DND-41 (cell line): ENCODE results near the gene CSRNP2.

Experiments
- ATAC-seq: fragments of 200-7000 bp; cut with Tn5 transposase; 3 replicates; pipeline ENCODE4 v1.9.1; 2021; ENCODE audit warnings: low read depth; ENCODE audit not compliant: insufficient read depth
- DNase-seq: peaks from one replicate; pipeline ENCODE4 v3.0.0-alpha.2; 2020
- H2AFZ ChIP-seq: 2 replicates; pipeline ENCODE4 v1.6.0; 2012; ENCODE audit warnings: low read depth, low read length
- H3K27ac ChIP-seq: 2 replicates; pipeline ENCODE4 v1.5.1; 2012; ENCODE audit warnings: low read length, inconsistent platforms
- H3K27me3 ChIP-seq: fragments of 200-600 bp; sonication (generic); 2 replicates; pipeline ENCODE4 v1.6.0; 2012; ENCODE audit warnings: low read length, mild to moderate bottlenecking, inconsistent platforms; ENCODE audit not compliant: insufficient read depth, poor library complexity
- H3K36me3 ChIP-seq: 2 replicates; pipeline ENCODE4 v1.5.1; 2012; ENCODE audit warnings: low read length, inconsistent platforms; ENCODE audit not compliant: insufficient read depth
- H3K4me1 ChIP-seq: 2 replicates; pipeline ENCODE4 v1.5.1; 2012; ENCODE audit warnings: mild to moderate bottlenecking, low read length; ENCODE audit not compliant: insufficient read depth
- H3K4me2 ChIP-seq: 2 replicates; pipeline ENCODE4 v1.6.0; 2012; ENCODE audit warnings: mild to moderate bottlenecking, moderate library complexity, low read length, inconsistent platforms; ENCODE audit not compliant: insufficient read depth
- H3K4me3 ChIP-seq, 2 experiments: fragments of 200-600 bp in 1 of 2; shearing (Covaris generic) in 1 of 2; 2 replicates each; pipeline ENCODE4 v1.5.1; 2012 to 2016; ENCODE audit warnings: inconsistent platforms in 2 of 2, low read length in 2 of 2, mild to moderate bottlenecking in 2 of 2, low read depth in 1 of 2, moderate library complexity in 1 of 2
- H3K79me2 ChIP-seq: 2 replicates; pipeline ENCODE4 v1.6.0; 2012; ENCODE audit warnings: low read length, inconsistent platforms; ENCODE audit not compliant: insufficient read depth
- H3K9ac ChIP-seq: 2 replicates; pipeline ENCODE4 v1.6.0; 2012; ENCODE audit warnings: low read depth, mild to moderate bottlenecking, inconsistent platforms, low read length, moderate library complexity
- H3K9me3 ChIP-seq: 2 replicates; pipeline ENCODE4 v1.5.1; 2012; ENCODE audit warnings: low read length, moderate library complexity, mild to moderate bottlenecking, inconsistent platforms; ENCODE audit not compliant: insufficient read depth, severe bottlenecking
- H4K20me1 ChIP-seq: 2 replicates; pipeline ENCODE4 v1.6.0; 2012; ENCODE audit warnings: low read length; ENCODE audit not compliant: insufficient read depth
- EZH2 ChIP-seq: IDR thresholded peaks from 3 replicates; pipeline ENCODE4 v1.6.1; 2012; ENCODE audit warnings: borderline replicate concordance, low read depth, mild to moderate bottlenecking, moderate library complexity, low read length, inconsistent platforms; ENCODE audit not compliant: severe bottlenecking
- TF ChIP-seq, protein P1 (sequence below): IDR thresholded peaks from 2 replicates; pipeline ENCODE4 v1.5.1; 2012; ENCODE audit warnings: borderline replicate concordance, low read length, moderate library complexity, mild to moderate bottlenecking; ENCODE audit not compliant: poor library complexity, severe bottlenecking; ENCODE audit errors: extremely low read depth

Gene CSRNP2, protein sequence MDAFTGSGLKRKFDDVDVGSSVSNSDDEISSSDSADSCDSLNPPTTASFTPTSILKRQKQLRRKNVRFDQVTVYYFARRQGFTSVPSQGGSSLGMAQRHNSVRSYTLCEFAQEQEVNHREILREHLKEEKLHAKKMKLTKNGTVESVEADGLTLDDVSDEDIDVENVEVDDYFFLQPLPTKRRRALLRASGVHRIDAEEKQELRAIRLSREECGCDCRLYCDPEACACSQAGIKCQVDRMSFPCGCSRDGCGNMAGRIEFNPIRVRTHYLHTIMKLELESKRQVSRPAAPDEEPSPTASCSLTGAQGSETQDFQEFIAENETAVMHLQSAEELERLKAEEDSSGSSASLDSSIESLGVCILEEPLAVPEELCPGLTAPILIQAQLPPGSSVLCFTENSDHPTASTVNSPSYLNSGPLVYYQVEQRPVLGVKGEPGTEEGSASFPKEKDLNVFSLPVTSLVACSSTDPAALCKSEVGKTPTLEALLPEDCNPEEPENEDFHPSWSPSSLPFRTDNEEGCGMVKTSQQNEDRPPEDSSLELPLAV

DNA sequence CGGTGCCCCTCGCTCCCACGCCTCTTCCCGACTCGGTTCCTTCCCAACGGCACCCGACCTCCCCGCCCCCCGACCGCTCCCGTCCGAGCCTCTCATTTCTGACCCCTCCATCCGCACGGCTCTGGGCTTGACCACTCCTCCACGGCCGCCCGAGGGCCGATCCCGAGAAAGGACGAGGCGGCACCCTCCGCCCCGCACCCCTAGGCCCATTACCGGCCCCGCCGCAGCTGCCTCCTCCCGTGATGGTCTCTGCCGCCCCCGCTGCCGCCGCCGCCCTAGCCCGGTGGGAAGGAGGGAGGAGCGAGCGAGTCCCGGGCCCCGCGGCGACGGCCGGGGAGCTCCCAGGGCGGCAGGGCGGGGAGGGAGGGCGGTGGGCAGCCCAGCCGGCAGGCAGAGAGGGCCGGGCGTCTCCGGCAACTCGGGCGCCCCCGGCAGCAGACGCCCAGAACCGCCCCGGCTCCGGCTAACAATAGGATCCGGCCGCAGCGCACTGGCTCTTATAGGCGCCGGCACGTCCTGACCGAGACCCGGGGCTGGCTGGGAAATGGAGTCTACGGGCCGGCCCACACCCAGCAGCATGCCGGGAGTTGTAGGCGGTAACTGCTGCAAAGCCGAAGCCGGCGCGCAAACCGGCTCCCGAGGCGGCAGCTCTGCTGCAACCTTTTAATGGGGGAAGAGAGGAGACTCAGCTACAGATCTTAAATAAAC, at the start of gene CSRNP2:
CSRNP2 (minus strand) TSS at position 471 of the 708 bp plus-strand sequence. CDS start 7,035 bp downstream, outside the sequence.
- Histone ChIP-seq H3K27me3 (no peaks in the 10 kb centered on the region), H2AFZ (peak within 1 kb of the TSS; percentile 99), H3K9me3 (no peaks in the 10 kb centered on the region), H3K79me2 (peaks cover 32% of the 10 kb centered on the region), H3K4me1 (peaks cover 24% of the 10 kb centered on the region), H4K20me1 (peaks cover 8% of the 10 kb centered on the region; the same call in 1 of the 2 replicates), H3K4me2 (peak within 1 kb of the TSS; percentile 88), H3K9ac (peak within 1 kb of the TSS; percentile 91), H3K4me3 (peak within 1 kb of the TSS; percentile 80 to 90), H3K36me3 (no peaks in the 10 kb centered on the region; the same call in 1 of the 2 replicates), H3K27ac (peak within 1 kb of the TSS; percentile 85)
- no peak for TF ChIP-seq EZH2
- TF ChIP-seq, protein P1, sequence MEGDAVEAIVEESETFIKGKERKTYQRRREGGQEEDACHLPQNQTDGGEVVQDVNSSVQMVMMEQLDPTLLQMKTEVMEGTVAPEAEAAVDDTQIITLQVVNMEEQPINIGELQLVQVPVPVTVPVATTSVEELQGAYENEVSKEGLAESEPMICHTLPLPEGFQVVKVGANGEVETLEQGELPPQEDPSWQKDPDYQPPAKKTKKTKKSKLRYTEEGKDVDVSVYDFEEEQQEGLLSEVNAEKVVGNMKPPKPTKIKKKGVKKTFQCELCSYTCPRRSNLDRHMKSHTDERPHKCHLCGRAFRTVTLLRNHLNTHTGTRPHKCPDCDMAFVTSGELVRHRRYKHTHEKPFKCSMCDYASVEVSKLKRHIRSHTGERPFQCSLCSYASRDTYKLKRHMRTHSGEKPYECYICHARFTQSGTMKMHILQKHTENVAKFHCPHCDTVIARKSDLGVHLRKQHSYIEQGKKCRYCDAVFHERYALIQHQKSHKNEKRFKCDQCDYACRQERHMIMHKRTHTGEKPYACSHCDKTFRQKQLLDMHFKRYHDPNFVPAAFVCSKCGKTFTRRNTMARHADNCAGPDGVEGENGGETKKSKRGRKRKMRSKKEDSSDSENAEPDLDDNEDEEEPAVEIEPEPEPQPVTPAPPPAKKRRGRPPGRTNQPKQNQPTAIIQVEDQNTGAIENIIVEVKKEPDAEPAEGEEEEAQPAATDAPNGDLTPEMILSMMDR: peak; percentile 26
- peak; percentile 99 for ATAC-seq
- DNase-seq: peak; percentile 97

DNA sequence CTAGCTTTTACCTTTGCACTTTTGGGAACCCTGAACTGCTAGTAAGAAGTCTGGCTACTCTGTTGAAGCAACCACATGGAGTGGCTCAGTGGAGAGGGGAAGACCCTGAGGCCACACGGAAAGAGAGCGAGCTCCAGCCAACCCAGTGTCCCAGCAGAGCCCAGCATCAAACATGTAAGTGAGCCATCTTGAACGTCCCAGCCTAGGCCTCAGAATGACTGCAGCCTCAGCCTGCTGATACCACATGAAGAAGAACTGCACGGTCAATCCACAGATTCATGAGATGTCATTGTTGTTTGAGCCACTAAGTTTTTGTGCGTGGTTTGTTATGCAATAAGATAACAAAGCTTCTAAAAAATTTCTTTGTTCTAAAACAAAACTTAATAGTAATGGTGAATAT, 49.3 kb upstream of the CSRNP2 start:
- no peaks in the 10 kb centered on the region for H4K20me1 ChIP-seq
- H3K4me2 ChIP-seq: no peak overlapping the region
- H2AFZ ChIP-seq: no peak overlapping the region
- H3K9ac ChIP-seq: no peak overlapping the region
- H3K27ac ChIP-seq: no peak overlapping the region
- ATAC-seq: no peak
- no peak for DNase-seq
- peaks cover 8% of the 10 kb centered on the region for H3K36me3 ChIP-seq
- no peaks in the 10 kb centered on the region for H3K9me3 ChIP-seq
- no peak overlapping the region for H3K4me3 ChIP-seq
- H3K4me1 ChIP-seq: no peaks in the 10 kb centered on the region
- no peaks in the 10 kb centered on the region for H3K27me3 ChIP-seq
- no peak for TF ChIP-seq EZH2
- TF ChIP-seq, protein P1: no peak
- peaks cover 8% of the 10 kb centered on the region for H3K79me2 ChIP-seq

DNA sequence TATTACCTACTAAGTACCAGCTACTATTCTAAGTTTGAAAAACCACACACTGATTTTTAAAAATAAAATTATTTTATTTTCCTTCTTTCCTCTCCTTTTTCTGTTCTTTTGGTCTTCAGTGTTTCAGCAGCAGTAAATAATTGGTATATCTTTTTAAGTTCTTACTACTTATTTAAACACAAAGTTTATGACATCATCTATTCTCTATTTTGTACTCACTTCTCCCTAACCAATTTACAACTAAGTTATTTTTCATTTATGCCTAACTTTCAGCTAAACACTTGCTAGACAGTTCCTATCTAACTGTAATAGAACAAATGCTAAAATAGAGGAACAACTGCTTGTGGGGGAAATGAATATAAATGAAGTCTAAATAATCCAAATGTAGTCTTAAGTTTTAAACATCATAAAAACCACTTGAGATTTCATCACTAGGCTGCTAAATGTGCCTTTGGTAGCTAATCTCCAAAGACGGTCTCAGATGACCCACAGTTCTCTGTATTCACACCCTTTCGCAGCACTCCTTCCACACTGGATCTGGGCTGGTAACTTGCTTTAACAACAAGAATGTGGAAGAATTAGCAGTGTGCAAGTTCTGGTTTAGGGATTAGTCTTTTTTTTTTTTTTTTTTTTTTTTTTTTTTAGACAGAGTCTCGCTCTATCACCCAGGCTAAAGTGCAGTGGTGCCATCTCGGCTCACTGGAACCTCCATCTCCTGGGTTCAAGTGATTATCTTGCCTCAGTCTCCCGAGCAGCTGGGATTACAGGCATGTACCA, 48.5 kb upstream of the CSRNP2 start:
- H3K4me1 ChIP-seq: no peaks in the 10 kb centered on the region
- peaks cover 8% of the 10 kb centered on the region for H3K36me3 ChIP-seq
- H3K27ac ChIP-seq: no peak overlapping the region
- no peak overlapping the region for H3K9ac ChIP-seq
- no peaks in the 10 kb centered on the region for H3K9me3 ChIP-seq
- H4K20me1 ChIP-seq: no peaks in the 10 kb centered on the region
- no peak for ATAC-seq
- H3K4me3 ChIP-seq: no peak overlapping the region
- peaks cover 8% of the 10 kb centered on the region; the same call in 1 of the 2 replicates for H3K79me2 ChIP-seq
- no peak overlapping the region for H2AFZ ChIP-seq
- TF ChIP-seq EZH2: no peak
- TF ChIP-seq, protein P1: no peak
- H3K4me2 ChIP-seq: no peak overlapping the region
- no peaks in the 10 kb centered on the region for H3K27me3 ChIP-seq
- DNase-seq: no peak
